Vagina (tissue), 2 donors: Measurements from ENCODE around the gene SLC9A9. TPM values are rescaled to one million over a fixed set of nuclear protein-coding genes. Genes with fewer than 3 reads are reported as not detected.

Experiments
- DNase-seq, 2 donors: peaks; one replicate each; pipeline ENCODE4 v3.0.0-alpha.2; 2017; ENCODE audit errors: extremely low spot score in 2 of 2
- H3K27ac ChIP-seq: fragments of 200-600 bp; sonication (generic); one replicate; pipeline ENCODE4 v1.5.1; 2019
- H3K27me3 ChIP-seq: fragments of 200-600 bp; sonication (generic); one replicate; pipeline ENCODE4 v1.5.1; 2019
- H3K36me3 ChIP-seq, 2 donors: fragments of 200-600 bp; sonication (generic); one replicate each; pipeline ENCODE4 v1.5.1; 2017 to 2019
- H3K4me1 ChIP-seq: fragments of 200-600 bp; sonication (generic); one replicate; pipeline ENCODE4 v1.5.1; 2019
- H3K4me3 ChIP-seq, 2 donors: fragments of 200-600 bp; sonication (generic); 1 replicate in 1 of 2; 2 replicates in 1 of 2; pipeline ENCODE4 v1.5.1; 2016 to 2019
- H3K9me3 ChIP-seq: fragments of 200-600 bp; sonication (generic); one replicate; pipeline ENCODE4 v1.5.1; 2019
- CTCF ChIP-seq, 3 experiments: fragments of 450-650 bp in 2 of 3; fragments of 200-600 bp in 1 of 3; sonication (generic) in 1 of 3; IDR thresholded peaks; one replicate each; pipeline ENCODE4 v1.5.1; 2017 to 2019; ENCODE audit warnings: antibody characterized with exemption in 3 of 3, mild to moderate bottlenecking in 2 of 3, moderate library complexity in 2 of 3
- POLR2A ChIP-seq, 2 donors: fragments of 450-650 bp; IDR thresholded peaks; one replicate each; pipeline ENCODE4 v1.6.1; 2017; ENCODE audit warnings: antibody characterized with exemption in 2 of 2, mild to moderate bottlenecking in 2 of 2, moderate library complexity in 2 of 2
- POLR2AphosphoS5 ChIP-seq, 2 donors: sonication (generic); formaldehyde crosslinking; IDR thresholded peaks; one replicate each; pipeline ENCODE4 v1.9.0; 2017; ENCODE audit warnings: antibody characterized with exemption in 2 of 2, mild to moderate bottlenecking in 2 of 2, low read depth in 1 of 2; ENCODE audit not compliant: insufficient read depth in 1 of 2
- intact Hi-C: fragments of 100-400 bp; cut with DNase I; formaldehyde crosslinking; loops from one replicate; pipeline ENCODE4 v1.15.1; 2023
- total RNA-seq: library from RNA; depleted of rRNA; stranded (reverse); fragments of >200 nt; gene quantifications from one replicate; pipeline ENCODE4 v1.2.3, GENCODE V29; 2016

The SLC9A9 gene
- total RNA-seq, 1 donor from 2014 or later: 30.7 TPM

DNA sequence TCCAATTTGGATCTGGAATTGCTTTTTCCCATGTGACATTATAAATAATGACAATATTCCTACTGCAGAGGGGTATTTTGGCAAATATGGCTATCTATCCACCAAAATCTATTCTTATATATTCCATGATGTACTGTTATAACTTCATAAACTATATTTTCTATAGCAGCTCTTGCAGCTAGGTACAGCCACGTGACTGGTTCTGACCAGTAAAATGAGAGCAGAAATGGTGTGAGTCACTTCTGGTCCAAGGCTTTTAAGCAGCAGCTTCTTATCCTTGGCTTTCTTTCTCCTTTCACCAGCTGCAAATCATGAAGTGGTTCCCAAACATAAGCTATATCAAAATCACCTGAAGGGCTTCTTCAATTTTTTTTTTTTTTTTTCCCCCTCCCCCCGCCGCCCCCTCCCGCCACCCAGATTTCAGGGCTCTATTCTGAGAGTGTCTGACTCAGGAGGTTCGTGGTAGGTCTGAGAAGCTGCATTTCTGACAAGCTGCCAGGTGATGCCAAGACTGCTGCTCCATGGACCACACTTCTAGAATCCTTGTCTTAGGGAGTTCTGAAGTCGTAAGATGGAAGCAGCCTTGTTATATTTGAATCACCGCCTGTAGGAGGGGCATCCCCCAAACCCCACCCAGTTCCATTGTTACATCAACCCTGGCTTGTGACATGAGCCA, 371.2 kb downstream of the SLC9A9 start:
- intact Hi-C loops: no loop called here
- H3K27ac ChIP-seq: no peak overlapping the region
- H3K9me3 ChIP-seq: no peaks in the 10 kb centered on the region
- TF ChIP-seq POLR2A (IDR thresholded peaks at IDR 0.05): no peak
- TF ChIP-seq CTCF (IDR thresholded peaks at IDR 0.05): no peak
- no peak for TF ChIP-seq POLR2AphosphoS5 (IDR thresholded peaks at IDR 0.05; ENCODE audit: insufficient read depth in 1 of 2, low read depth in 1 of 2)
- no peaks in the 10 kb centered on the region for H3K4me1 ChIP-seq
- no peaks in the 10 kb centered on the region for H3K27me3 ChIP-seq
- H3K36me3 ChIP-seq: no peaks in the 10 kb centered on the region
- no peak overlapping the region for H3K4me3 ChIP-seq
- DNase-seq: no peak

DNA sequence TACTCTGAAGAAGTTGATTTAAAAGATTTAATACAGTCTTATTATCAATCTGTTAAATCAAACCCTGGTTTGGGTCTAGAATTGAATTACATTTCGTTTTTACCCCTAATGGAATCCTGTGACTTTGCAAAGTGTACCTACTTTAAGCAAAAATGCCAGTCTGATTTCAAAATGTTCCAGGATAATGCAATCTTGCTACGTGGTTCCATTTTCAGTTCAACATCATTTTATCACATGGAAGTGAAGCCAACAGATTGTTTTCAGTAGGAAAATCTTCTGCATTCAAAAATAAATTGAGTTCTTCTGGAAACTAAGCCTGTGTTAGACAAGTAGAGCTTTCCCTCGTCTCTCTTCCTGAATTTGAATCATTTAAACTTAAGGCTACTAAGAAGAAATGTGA, 372.3 kb downstream of the SLC9A9 start:
- no peaks in the 10 kb centered on the region for H3K27me3 ChIP-seq
- no peaks in the 10 kb centered on the region for H3K4me1 ChIP-seq
- TF ChIP-seq POLR2AphosphoS5 (IDR thresholded peaks at IDR 0.05; ENCODE audit: insufficient read depth in 1 of 2, low read depth in 1 of 2) (no peak), POLR2A (IDR thresholded peaks at IDR 0.05) (no peak), CTCF (IDR thresholded peaks at IDR 0.05) (no peak)
- intact Hi-C loops: no loop called here
- H3K36me3 ChIP-seq: no peaks in the 10 kb centered on the region
- no peak overlapping the region for H3K27ac ChIP-seq
- no peak overlapping the region for H3K4me3 ChIP-seq
- H3K9me3 ChIP-seq: no peaks in the 10 kb centered on the region
- no peak for DNase-seq

DNA sequence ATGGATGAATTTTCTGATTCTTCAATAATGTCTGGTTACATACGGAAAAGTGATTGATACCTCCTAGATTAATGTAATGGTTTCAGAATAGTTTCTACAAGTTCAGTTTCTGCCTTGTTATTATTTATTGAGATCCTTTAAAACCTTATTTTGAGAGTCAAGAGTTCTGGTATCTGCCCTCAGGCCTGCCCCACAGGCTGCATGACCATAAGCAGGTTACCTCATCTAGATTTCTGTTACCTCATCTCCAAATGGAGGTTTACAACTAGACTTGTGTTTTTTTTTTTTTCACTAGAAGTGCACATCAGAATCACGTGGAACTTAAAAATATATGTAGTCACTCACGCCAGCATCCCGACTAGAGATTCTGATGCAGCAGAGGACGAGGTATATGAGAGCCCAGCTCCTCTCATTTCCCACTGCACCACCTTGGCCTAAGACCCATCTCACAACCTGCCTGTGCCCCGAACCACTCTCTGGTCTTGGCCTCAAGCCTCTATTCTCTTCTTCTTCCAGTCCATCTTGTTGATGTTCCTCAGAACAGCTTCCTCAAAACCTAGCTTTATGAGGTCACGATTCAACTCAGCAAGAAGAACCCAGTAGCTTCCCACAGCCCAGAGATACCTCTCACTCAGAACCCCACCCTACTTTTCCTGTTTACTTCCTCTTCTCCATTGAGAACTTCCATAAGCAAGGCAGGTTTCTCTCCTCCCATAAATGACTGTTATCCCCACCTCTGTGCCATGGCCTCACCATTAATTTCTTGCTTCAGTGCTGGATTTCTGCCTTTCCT, 375.3 kb downstream of the SLC9A9 start:
- no peak overlapping the region for H3K27ac ChIP-seq
- H3K4me3 ChIP-seq: no peak overlapping the region
- H3K4me1 ChIP-seq: no peaks in the 10 kb centered on the region
- no peak for TF ChIP-seq POLR2AphosphoS5 (IDR thresholded peaks at IDR 0.05; ENCODE audit: insufficient read depth in 1 of 2, low read depth in 1 of 2)
- H3K9me3 ChIP-seq: no peaks in the 10 kb centered on the region
- no peaks in the 10 kb centered on the region for H3K27me3 ChIP-seq
- intact Hi-C loops: no loop called here
- no peak for DNase-seq
- no peaks in the 10 kb centered on the region for H3K36me3 ChIP-seq

- Histone ChIP-seq H3K27me3 (no peaks in the 10 kb centered on the region), H3K9me3 (no peaks in the 10 kb centered on the region), H3K4me1 (no peaks in the 10 kb centered on the region), H3K36me3 (no peaks in the 10 kb centered on the region), H3K27ac (no peak overlapping the region), H3K4me3 (no peak overlapping the region)
- intact Hi-C loops: no loop called here
- TF ChIP-seq POLR2AphosphoS5 (IDR thresholded peaks at IDR 0.05; ENCODE audit: insufficient read depth in 1 of 2, low read depth in 1 of 2) (no peak), POLR2A (IDR thresholded peaks at IDR 0.05) (no peak), CTCF (IDR thresholded peaks at IDR 0.05) (no peak)
- DNase-seq: no peak
Measured at GRCh38 chr3:143471705-143472104, 376.6 kb downstream of the SLC9A9 start.

GRCh38 chr3:143469159-143469558, 379.1 kb downstream of the SLC9A9 start:
- Histone ChIP-seq H3K27me3 (no peaks in the 10 kb centered on the region), H3K4me3 (no peak overlapping the region), H3K9me3 (no peaks in the 10 kb centered on the region), H3K4me1 (no peaks in the 10 kb centered on the region), H3K36me3 (no peaks in the 10 kb centered on the region), H3K27ac (no peak overlapping the region)
- DNase-seq: no peak
- intact Hi-C loops: no loop called here
- TF ChIP-seq POLR2A (IDR thresholded peaks at IDR 0.05) (no peak), POLR2AphosphoS5 (IDR thresholded peaks at IDR 0.05; ENCODE audit: insufficient read depth in 1 of 2, low read depth in 1 of 2) (no peak), CTCF (IDR thresholded peaks at IDR 0.05) (no peak)
